ENCODE results near the gene APOL6. TPM values are rescaled to one million over a fixed set of nuclear protein-coding genes. Genes with fewer than 3 reads are reported as not detected.

APOL6 gene
- total RNA-seq, 2 donors from 2014 or later: not detected

DNA sequence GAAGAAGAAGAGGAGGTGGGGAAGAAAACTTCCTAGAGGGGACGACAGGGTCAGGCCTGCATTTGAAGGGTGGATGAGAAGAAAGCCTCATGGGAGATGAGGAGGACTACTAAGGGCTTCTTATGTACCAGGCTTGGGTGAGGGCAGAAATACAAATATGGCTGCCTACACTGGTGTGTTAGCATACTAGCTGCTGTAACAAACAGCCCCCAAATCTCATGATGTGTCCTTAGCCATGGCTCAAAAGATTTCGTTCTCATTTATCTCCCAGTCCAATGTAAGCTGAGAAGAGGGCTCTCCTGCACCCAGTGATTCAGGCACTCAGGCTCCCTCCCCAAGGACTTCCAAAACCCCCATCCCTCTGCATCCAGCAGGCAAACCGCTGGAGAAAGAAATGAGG is 19.5 kb upstream of the APOL6 start:
- TF ChIP-seq, protein P1, sequence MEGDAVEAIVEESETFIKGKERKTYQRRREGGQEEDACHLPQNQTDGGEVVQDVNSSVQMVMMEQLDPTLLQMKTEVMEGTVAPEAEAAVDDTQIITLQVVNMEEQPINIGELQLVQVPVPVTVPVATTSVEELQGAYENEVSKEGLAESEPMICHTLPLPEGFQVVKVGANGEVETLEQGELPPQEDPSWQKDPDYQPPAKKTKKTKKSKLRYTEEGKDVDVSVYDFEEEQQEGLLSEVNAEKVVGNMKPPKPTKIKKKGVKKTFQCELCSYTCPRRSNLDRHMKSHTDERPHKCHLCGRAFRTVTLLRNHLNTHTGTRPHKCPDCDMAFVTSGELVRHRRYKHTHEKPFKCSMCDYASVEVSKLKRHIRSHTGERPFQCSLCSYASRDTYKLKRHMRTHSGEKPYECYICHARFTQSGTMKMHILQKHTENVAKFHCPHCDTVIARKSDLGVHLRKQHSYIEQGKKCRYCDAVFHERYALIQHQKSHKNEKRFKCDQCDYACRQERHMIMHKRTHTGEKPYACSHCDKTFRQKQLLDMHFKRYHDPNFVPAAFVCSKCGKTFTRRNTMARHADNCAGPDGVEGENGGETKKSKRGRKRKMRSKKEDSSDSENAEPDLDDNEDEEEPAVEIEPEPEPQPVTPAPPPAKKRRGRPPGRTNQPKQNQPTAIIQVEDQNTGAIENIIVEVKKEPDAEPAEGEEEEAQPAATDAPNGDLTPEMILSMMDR (conservative IDR thresholded peaks at IDR 0.05): no peak
- Histone ChIP-seq H3K4me1 (ENCODE audit: control insufficient read depth, insufficient read depth, low read length) (no peaks in the 10 kb centered on the region), H3K27me3 (ENCODE audit: control insufficient read depth, insufficient read depth, low read length, poor library complexity, severe bottlenecking) (no peaks in the 10 kb centered on the region), H3K9ac (ENCODE audit: extremely low read depth, low read length, poor library complexity, severe bottlenecking) (no peak overlapping the region), H3K36me3 (ENCODE audit: control insufficient read depth, insufficient read depth, low read length) (no peaks in the 10 kb centered on the region), H3K9me3 (ENCODE audit: control insufficient read depth, low read length) (no peaks in the 10 kb centered on the region), H3K4me3 (ENCODE audit: low read length) (no peak overlapping the region), H3K27ac (ENCODE audit: low read depth, low read length) (no peak overlapping the region)
- peaks cover 14% of the 10 kb centered on the region for H3K27me3 Mint-ChIP-seq (ENCODE audit: insufficient read depth)
- no peak overlapping the region for H3K27ac Mint-ChIP-seq
- no peaks in the 10 kb centered on the region for H3K9me3 Mint-ChIP-seq
- no peak for DNase-seq
- H3K4me1 Mint-ChIP-seq: peaks cover 6% of the 10 kb centered on the region
- no peaks in the 10 kb centered on the region for H3K36me3 Mint-ChIP-seq (ENCODE audit: low read depth)
- 80% methylated on average over 2 to 3 of the region's 3 CpGs for WGBS, 2 experiments (ENCODE audit: insufficient coverage in 1 of 2, insufficient read length in 1 of 2)
- H3K4me3 Mint-ChIP-seq: no peak overlapping the region

DNA sequence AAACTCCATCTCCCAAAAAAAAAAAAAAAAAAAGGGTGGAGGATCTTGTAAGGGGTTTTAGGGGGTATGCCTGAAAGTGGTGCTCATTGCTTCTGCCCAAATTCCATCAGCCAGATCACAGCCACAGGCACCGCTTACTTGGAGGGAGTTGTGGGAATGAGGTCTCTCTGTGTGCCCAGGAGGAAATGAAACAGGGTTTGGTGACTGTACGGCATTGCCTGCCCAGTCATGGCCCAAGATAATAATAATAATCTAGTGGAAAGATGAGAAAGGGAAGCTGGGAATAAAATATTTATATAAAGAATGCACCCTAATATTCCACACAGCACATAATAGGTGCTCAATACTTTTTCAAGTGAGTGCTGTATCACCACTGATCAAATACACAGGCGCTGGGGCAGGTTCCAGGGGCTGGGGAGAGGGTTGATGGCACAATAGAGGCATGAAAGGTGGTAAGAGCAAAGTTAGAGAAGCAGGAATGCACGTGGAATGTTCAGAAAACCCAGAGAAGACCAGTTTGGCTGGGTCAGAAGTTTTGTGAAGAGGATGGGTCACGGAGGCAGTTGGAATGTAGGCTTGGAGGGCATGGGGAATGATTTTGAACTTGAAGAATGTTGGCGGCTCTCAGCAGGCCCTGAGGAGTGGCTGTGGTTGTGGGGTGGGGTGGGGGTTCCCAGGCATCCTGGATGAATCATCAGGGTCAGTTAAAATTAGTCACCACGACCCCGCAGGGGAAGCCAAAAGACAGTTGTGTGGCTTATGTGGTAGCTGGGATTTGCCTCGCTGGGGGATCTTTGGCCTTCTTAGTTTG is 18.6 kb upstream of the APOL6 start:
- Histone ChIP-seq H3K27me3 (ENCODE audit: control insufficient read depth, insufficient read depth, low read length, poor library complexity, severe bottlenecking) (no peaks in the 10 kb centered on the region), H3K4me3 (ENCODE audit: low read length) (no peak overlapping the region), H3K9ac (ENCODE audit: extremely low read depth, low read length, poor library complexity, severe bottlenecking) (no peak overlapping the region), H3K9me3 (ENCODE audit: control insufficient read depth, low read length) (no peaks in the 10 kb centered on the region), H3K36me3 (ENCODE audit: control insufficient read depth, insufficient read depth, low read length) (no peaks in the 10 kb centered on the region), H3K27ac (ENCODE audit: low read depth, low read length) (no peak overlapping the region), H3K4me1 (ENCODE audit: control insufficient read depth, insufficient read depth, low read length) (no peaks in the 10 kb centered on the region)
- Mint-ChIP-seq H3K9me3 (no peaks in the 10 kb centered on the region), H3K36me3 (ENCODE audit: low read depth) (no peaks in the 10 kb centered on the region), H3K27me3 (ENCODE audit: insufficient read depth) (peaks cover 14% of the 10 kb centered on the region), H3K27ac (no peak overlapping the region), H3K4me1 (peaks cover 6% of the 10 kb centered on the region), H3K4me3 (no peak overlapping the region)
- DNase-seq: peak; percentile 85
- TF ChIP-seq, protein P1 (conservative IDR thresholded peaks at IDR 0.05): no peak
- 0 to 51% methylated on average over 1 to 7 of the region's 9 CpGs for WGBS, 2 experiments (ENCODE audit: insufficient coverage in 1 of 2, insufficient read length in 1 of 2)

DNA sequence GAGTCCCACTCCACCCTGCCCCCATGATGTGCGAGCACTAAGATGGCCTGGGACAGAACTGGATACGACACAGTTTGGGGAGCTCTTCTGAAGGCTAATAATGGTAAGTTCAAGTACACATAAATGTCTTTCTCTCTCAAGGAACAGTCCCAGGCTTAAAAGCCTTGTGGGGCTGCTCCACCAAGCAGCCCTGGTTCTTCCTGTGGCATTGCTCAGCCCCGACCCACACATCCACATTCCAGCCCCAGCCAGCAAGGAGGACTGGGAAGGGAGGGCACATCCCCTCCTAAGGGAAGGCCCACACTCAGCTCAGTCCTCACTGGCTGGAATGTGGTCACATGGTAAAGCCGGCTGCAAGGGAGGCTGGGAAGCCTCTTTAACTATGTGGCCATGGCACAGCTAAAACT is 17.9 kb upstream of the APOL6 start:
- no peaks in the 10 kb centered on the region for H3K4me1 ChIP-seq (ENCODE audit: control insufficient read depth, insufficient read depth, low read length)
- no peak overlapping the region for H3K4me3 Mint-ChIP-seq
- no peak overlapping the region for H3K9ac ChIP-seq (ENCODE audit: extremely low read depth, low read length, poor library complexity, severe bottlenecking)
- no peaks in the 10 kb centered on the region for H3K9me3 ChIP-seq (ENCODE audit: control insufficient read depth, low read length)
- WGBS, 2 experiments (ENCODE audit: insufficient coverage in 1 of 2, insufficient read length in 1 of 2): 76 to 100% methylated on average over 1 to 3 of the region's 4 CpGs
- H3K27me3 ChIP-seq (ENCODE audit: control insufficient read depth, insufficient read depth, low read length, poor library complexity, severe bottlenecking): no peaks in the 10 kb centered on the region
- H3K9me3 Mint-ChIP-seq: no peaks in the 10 kb centered on the region
- H3K4me3 ChIP-seq (ENCODE audit: low read length): no peak overlapping the region
- TF ChIP-seq, protein P1 (conservative IDR thresholded peaks at IDR 0.05): no peak
- no peaks in the 10 kb centered on the region for H3K36me3 Mint-ChIP-seq (ENCODE audit: low read depth)
- H3K4me1 Mint-ChIP-seq: peaks cover 6% of the 10 kb centered on the region
- no peaks in the 10 kb centered on the region for H3K36me3 ChIP-seq (ENCODE audit: control insufficient read depth, insufficient read depth, low read length)
- DNase-seq: peak; percentile 73
- H3K27ac Mint-ChIP-seq: no peak overlapping the region
- H3K27me3 Mint-ChIP-seq (ENCODE audit: insufficient read depth): peaks cover 12% of the 10 kb centered on the region
- H3K27ac ChIP-seq (ENCODE audit: low read depth, low read length): no peak overlapping the region

All from endodermal cell (in vitro differentiated cells).